GM18519 (cell line): ENCODE data around the gene GAMT.

Experiments
- ATAC-seq: cut with Tn5 transposase; IDR thresholded peaks from one replicate; pipeline ENCODE4 v1.9.1; 2021; ENCODE audit warnings: mild to moderate bottlenecking, moderate library complexity; ENCODE audit not compliant: unreplicated experiment, low FRiP score

Gene GAMT

DNA sequence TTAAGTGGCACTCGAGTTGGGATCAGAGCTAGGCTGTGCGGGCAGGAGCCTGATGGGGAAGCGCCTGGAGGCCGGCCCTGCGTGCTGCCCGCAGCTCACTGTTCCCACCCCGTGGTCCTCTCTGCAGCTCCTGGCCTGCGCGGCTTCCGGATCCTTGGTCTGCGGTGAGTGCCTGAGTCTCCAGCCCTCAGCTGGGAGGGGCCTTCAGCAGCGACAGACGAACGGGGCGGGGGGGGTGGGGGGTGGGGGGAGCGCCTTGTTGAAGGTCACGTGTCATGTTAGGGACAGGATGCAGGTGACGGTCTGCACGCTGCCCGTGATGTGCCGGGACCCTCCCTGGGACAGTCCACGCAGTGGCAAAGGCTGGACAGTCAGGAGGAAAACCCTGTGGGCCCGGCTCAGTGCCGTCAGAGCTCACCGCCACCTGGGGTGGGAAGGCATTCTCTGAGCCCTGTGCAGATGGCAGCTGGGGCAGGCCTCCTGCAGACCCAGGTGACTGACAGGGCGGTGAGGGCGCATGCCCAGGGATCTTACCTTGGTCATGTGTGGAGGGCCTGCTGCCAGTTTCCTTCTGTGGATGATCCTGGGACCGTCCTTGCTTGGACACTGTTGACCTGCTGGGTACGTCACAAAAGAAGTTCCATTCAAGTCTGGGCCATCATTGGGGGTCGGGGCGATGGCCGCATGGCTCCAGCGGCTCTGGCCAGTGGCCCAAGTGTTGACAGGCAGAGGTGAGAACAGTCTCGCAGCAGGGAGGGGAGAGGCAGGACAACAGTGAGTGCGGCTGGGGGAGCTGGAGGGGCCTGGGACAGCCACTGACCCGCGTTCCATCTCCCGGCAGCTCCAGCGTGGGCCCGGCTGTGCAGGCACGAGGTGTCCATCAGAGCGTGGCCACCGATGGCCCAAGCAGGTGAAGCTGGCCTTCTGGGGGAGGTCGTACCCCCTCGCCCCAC lies 13.4 kb downstream of the GAMT start:
- no peak for ATAC-seq

DNA sequence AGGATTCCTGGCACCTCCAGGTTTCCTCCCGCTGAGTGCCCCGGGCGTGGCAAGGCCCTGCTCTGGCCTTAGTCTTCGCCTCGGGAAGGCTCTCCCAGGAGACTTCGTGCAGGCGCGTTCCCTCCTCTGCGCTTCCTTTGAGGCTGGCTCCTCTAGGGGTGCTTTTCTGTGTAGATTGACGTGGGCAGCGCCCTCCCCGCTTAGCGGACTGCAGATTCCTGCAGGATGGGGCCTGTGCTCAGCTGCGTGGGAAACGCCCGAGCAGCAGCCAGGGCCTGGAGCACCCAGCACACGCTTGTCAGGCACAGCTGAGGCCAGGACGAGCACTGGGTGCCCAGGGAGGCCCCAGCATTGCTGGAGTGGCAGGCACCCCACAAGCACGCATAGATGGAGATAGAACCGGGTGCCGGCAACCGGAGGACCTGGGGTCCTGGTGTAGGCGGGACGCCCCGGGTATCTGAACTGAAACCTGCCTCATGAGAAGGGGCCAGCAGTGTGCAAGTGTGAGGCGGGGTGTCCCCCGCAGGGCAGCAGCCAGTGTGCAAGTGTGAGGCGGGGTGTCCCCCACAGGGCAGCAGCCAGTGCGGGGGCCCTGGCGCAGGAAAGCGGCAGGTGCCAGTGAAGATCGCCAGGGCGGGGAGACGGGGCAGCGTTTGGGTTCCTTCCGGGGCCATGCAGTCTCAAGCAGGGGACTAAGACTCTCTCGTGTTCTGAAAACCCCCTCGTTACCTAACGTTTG lies 14.2 kb downstream of the GAMT start:
- no peak for ATAC-seq

DNA sequence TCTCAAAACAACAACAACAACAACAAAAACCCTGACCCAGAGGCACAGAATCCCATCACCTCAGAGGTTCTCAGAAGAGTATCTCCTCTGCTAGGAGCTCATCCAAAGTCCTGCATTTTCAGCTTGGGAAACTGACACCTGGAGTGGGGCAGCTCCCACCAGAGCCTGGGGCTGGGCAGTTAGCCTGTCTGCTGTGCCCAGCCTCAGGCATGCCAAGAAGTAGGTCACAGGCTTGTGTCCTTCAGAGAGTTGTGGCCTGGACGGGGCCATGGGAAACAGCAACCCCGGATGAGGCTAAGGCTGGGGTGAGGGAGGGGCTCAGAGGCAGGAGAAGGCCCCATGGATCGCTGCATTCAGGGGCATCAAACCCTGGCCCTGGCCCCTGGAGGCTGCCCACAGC lies 15.5 kb downstream of the GAMT start:
- ATAC-seq, result no peak

DNA sequence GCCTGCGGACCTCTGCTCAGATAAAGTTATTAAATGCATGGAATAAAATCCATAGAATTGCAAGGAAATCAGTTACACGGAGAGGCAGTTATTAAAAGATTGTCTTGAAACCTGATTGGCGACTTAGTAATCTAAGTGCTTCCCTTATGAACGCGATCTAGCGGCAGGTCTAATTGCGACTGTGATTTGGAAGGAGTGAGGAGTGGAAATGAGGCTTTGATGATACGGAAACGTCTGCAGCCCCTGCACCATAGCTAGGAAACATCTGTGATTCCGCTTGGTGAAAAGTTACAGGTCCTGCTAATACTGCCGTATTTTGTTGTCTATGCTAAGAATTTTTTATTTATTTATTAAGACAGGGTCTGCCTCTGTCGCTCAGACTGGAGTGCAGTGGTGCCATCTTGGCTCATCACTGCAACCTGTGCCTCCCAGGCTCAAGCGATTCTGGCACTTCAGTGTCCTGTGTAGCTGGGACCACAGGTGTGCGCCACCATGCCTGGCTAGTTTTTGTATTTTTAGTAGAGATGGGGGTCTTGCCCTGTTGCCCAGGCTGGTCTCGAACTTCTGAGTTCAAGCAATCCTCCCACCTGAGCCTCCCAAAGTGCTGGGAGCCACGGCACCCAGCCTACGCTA lies 16.7 kb downstream of the GAMT start:
- ATAC-seq, result no peak

DNA sequence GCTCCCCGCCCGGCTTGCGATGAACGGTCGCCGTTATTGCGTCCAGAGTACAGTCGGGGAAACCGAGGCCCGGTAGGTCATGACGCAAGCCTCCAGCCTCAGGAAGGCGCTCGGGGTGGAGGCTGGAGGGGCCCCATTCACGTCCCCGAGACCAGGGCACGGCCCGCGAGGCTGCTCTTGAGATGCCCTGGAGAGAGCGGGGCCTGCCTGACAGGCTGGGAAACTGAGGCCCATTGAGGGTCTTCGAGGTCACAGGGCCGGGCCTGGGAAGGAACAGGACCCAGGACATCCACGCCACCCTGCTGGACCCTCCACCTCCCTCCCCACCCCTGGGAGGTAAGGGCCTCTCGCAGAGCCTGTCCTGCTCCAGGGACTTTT lies 17.3 kb downstream of the GAMT start:
- ATAC-seq, result peak; percentile 6

DNA sequence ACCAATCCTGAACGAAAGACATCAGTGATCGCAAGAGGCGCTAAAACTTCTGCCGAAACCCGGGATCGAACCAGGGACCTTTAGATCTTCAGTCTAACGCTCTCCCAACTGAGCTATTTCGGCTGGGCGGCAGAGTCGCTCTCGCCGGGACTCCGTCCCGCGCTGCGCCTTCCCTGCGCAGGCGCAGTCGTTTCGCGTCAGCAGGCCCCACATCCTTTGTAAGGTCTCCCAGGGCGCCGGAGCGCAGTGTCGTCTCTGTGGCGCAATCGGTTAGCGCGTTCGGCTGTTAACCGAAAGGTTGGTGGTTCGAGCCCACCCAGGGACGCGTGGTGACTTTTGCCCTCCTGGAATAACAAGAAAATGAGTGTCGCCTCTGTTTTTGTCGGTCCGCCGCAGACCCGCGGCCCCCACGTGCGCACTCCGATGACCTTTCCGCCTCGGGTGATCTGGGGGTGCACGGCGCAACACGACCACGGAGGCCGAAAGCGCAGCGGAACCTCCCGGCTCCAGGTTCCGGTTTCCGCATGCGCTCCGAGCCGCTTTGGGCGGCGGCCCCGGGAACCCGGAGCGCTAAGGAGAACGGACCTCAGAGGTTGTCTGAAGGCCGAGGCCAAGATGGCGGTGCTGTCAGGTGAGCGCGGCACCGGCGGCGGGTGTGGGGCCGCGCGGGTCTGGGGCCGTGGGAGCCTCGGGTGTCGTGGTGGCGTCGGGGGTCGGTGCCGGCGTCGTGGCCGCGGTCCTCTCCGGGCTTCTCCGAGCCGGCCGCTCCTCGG lies 17.8 kb downstream of the GAMT start, which contains the start of gene NDUFS7:
TSS of gene NDUFS7 (plus strand) at position 596 of the 773 bp plus-strand sequence. CDS start at position 616, 20 bp downstream.
- ATAC-seq, result peak; percentile 54

DNA sequence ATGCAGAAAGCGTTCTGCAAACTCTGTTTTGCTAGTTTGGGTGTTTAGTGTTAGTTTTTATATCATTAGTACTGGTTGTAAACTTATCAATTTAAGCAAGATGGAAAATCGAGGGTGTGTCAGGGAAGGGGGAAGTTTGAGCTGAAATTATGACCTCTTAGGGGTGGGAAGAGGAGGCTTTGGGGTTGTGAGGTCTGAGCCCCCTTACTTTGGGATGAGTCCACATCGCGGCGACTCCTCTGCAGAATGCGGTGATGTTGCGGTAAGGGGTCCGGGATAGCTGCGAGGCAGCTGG lies 18.4 kb downstream of the GAMT start:
- ATAC-seq, result no peak

DNA sequence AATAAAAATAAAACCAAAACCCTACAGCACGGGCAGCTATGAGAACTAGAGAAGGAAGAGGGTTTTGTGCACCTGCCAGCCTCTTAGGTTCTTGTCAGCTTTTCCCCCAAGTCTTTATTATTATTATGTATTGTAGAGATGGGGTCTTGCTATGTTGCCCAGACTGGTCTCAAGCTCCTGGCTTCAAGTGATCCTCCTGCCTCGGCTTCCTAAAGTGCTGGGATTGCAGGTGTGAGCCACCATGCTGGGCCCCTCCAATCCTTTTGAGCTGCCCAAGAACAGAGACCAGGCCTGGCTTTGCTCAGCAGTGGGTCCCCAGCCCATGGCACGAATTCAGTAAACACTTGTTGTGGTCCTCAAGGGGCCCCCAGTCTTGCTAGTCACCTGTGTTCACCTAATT lies 19.1 kb downstream of the GAMT start:
- ATAC-seq, result no peak

DNA sequence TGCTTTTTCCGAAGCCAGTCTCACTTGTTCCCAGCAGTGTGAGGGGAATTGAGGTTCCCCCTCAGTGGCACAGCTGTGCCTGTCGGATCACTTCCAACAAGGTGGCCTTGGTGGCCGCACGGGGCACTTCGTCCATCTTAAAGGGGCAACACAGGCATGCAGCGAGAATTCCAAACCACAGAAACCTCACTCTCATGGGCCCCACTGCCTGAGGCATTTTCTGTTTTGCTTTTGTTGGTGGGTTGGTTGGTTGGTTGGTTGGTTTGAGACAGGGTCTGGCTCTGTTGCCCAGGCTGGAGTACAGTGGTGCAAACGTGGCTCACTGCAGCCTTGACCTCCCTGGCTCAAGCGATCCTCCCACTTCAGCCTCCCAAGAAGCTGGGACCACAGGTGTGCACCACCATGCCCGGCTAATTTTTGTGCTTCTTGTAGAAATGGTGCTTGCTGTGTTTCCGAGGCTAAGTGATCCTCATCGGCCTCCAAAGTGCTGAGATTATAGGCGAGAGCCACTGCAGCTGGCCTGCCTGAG lies 21.3 kb downstream of the GAMT start:
- ATAC-seq, result no peak

DNA sequence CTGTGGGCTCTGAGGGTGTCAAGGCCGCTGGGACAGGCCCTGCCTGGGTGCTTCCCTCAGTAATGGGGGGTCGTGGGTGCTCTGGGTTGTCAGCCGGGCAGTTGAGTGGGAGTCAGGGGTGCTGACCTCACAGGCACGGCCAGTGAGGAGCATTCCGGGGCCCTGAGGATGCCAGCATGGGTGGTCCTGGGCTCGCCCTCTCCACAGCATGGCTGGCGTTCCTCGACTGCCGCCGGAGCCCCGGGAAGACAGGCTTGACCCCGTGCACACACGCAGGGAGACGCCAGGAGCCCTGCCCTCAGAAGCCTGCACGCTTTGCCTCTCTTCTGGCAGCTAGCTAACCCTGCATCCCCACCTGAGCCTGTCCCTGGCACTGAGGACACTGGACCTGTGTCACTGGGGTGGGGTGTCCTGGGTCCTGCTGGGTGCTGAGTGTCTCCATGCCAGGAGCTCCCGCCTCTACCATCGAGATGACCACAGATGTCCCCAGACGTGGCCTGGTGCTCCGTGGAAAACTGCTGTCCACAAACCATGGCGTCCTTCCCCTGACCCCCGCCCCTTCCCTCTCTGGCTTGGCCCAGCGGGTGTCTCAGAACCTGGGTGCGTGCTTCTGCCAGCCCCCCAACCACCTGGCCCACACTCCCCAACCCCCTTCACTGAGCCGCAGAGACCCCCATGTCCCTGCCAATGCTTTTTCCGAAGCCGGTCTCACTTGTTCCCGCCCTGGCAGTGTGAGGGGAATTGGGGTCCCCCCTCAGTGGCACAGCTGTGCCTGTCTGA lies 22.0 kb downstream of the GAMT start:
- no peak for ATAC-seq

DNA sequence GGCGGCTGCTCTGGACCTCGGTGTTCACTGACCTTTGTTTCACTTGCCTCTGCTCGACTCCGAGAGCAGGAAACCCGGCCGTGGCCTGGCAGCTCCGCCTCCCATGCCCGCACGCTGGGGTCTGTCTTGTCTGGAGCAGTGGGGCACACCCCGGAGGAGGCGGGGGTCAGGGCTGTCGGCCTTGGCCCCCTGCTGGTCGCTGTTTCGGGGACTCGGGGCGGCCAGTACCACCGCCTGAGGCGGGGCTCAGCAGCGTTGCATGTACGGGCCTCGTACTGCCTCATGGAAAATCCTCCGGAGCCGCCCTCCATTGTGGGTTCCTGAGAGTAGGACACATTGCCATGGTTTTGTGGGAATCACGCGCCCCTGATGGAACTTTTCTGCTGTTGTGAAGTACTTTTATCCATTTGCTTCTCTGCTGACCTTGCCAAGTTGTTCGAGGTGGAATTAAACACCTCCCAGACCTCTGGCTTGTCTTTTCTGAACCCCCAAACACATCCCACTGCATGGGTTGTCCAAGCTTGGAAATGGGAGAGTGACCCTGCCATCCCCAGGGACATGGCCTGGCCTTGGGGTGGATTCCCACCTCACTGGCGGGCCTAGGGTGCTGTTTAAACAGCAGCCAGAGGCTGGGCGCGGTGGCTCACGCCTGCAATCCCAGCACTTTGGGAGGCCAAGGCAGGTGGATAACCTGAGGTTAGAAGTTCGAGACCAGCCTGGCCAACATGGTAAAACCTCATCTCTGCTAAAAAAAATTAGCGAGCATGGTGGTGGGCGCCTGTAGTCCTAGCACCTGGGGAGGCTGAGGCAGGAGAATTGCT lies 23.2 kb downstream of the GAMT start:
- no peak for ATAC-seq

DNA sequence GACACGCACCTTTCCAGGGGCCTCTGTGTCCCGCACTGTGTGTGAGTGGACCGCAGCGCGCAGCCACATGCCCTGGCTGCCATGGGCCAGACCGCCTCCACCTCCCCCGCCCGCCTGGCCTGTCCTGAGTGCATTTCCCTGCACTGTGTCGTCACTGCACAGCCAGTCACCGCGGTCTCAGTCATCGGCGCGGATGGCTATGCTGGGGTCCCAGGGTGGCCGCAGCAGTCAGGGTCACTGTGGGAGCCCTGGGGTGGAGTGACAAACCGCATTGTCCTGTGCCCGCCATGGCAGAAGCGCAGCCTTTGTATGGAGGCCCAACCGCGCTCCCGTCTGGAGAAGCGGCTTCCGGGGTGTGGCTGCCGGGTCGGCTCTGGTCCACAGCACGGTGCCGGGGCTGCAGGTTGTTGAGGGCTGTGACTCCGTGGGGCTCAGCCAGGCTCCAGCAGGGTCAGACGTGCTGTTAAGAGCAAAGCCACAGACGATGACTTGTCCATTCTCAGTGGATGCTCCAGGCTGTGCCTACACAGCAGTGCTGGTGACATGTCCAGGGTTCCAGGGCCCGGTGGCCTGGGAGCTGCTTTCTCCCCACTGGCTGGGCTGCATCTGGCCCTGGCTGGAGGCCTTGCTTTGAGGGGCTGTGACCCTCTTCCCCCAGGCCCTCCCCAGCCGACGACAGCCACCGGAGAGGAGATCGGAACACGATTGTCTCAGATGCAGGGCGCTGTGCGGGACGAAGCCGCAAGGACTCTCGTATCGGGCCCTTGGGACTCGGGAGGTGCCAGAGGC lies 24.0 kb downstream of the GAMT start:
- ATAC-seq, result no peak

DNA sequence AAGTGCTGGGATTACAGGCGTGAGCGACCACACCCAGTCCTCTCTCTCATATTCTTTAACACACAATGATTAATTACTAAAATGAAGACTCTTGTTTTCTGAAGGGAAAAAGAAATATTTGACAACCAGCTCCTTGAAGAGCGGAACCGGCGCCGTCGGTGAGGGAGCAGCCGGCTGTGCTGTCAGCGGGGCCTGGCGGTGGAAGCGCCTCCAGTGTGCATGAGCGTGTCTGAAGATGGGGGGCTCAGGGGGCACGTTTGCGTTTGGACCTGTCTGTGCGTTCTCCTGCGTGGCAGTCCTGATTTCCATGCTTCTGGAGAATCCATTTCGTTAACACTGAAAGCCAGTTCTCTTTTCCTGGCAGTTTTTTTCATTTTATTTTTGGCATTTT lies 24.9 kb downstream of the GAMT start:
- ATAC-seq, result no peak

DNA sequence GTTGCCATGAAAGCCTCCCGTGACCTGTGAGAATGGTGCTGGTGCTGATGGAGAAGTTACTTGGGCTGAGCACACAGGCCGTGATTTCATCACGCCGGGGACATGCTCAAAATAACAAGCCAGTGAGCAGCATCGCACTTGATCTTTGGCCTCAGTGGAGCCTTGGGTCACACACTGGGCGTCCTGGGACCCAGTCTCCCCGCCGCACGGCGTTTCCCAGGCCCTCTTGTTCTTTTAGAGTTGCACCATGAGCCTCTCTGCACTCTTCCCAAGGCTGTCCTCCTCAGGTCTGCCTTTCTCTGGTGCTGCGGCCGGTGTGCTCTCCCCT lies 27.1 kb downstream of the GAMT start:
- no peak for ATAC-seq

DNA sequence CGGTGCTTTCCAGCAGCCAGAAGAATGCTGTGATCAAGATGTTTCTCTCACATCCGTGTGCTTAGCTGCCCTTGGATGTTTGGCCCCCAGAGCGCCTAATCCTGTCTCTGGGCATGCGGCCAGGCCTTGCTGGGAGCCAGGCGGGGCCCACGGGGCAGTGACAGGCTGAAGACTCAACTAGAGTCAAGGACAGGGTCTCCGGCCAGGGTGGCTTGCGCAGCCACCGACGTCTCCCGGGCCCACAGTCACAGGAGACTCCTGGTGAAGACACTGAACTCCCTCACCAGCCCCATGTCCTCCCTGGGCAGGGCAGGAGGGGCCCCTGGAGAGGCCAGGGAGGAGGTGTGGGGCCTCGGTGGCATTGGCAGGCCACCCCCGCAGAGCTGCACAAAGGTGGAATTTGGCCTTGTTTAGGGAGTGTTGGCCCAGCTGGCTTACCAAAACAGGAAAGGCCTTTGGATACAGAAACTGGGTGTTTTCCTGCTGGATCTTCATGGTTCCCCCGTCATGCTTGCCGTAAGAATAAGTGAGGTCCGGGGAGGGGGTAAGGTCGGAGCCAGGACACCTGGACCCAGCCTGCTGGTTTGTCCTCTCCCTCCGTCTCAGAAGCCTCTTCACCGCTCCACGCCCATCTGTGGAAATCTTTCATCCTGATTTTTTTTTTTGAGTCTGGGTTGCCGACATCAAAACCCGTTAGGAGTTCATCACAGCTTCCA lies 27.6 kb downstream of the GAMT start:
- ATAC-seq, result no peak

DNA sequence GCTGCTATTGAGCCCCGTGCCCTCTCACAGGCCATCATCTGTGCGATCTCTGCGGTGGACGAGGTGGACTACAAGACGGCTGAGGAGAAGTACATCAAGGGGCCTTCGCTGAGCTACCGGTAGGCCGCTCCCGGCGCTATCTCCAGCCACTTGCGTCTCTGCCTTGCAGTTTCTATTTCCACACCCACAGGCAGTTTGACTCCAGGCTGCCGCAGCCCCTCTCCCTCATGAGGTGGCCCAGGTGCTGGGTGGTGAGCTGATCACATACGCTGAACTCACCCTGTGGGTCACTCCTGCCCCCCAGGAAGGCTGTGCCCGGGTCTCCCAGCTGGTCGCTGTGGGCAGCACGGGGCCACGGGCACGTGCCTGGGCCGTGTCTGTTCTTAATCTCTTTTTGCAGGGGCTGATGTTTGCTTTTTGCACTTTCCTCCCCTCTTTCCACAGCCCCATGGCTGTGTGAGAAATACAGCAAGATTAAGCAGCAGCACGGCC lies 28.3 kb downstream of the GAMT start:
- ATAC-seq, result no peak

DNA sequence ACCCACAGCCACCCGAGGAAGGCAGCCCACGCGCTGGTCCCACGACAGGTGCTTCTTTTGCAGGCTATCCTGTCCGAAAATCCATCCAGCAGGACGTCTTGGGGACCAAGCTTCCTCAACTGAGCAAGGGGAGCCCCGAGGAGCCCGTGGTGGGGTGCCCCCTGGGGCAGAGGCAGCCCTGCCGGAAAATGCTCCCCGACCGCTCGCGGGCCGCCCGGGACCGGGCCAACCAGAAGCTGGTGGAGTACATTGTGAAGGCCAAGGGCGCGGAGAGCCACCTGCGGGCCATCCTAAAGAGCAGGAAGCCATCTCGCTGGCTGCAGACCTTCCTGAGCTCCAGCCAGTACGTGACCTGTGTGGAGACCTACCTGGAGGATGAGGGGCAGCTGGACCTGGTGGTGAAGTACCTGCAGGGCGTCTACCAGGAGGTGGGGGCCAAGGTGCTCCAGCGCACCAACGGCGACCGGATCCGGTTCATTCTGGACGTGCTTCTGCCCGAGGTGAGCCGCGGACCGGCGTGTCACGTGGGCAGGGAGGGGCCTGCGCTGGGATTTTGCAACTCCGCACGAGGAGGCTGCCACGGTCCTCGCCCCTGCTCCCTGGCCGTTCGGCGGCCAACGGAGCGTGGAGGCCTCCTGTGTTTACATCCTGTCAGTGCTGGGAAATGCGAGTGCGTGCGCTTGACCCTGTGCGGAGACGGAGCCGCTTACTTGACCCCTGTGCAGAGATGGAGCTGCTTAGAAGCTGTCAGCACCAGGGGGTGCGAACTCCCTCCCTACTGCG lies 30.6 kb downstream of the GAMT start:
- no peak for ATAC-seq
